Neuronal stem cell (in vitro differentiated cells): ENCODE data around the gene LRRC75B.
"Not testable (repeated sequence)": the region's sequence is repeated elsewhere in the genome, so short reads cannot be mapped to it uniquely, and the experiment has no call there.

Experiments used
- DNase-seq: peaks from one replicate; pipeline ENCODE4 v3.0.0-alpha.2; 2013; ENCODE audit warnings: low spot score
- H2AFZ ChIP-seq: one replicate; pipeline ENCODE4 v1.6.1; 2013; ENCODE audit warnings: mild to moderate bottlenecking, low read length, inconsistent platforms
- H2AK5ac ChIP-seq: 2 replicates; pipeline ENCODE4 v1.6.1; 2013; ENCODE audit warnings: low read depth, mild to moderate bottlenecking, inconsistent platforms, low read length, moderate library complexity, mixed read lengths
- H2BK120ac ChIP-seq: 2 replicates; pipeline ENCODE4 v1.6.1; 2013; ENCODE audit warnings: low read depth, mild to moderate bottlenecking, inconsistent platforms, low read length, moderate library complexity, mixed read lengths
- H2BK12ac ChIP-seq: one replicate; pipeline ENCODE4 v1.6.1; 2013; ENCODE audit warnings: low read length, inconsistent platforms
- H2BK15ac ChIP-seq: 2 replicates; pipeline ENCODE4 v1.6.1; 2013; ENCODE audit warnings: mild to moderate bottlenecking, low read length, inconsistent platforms, mixed read lengths
- H2BK5ac ChIP-seq: one replicate; pipeline ENCODE4 v1.6.1; 2013; ENCODE audit warnings: inconsistent platforms, mild to moderate bottlenecking, low read length, moderate library complexity
- H3K14ac ChIP-seq: one replicate; pipeline ENCODE4 v1.6.1; 2013; ENCODE audit warnings: low read length, inconsistent platforms
- H3K18ac ChIP-seq: 2 replicates; pipeline ENCODE4 v1.6.1; 2013; ENCODE audit warnings: low read length, inconsistent platforms
- H3K23ac ChIP-seq: 2 replicates; pipeline ENCODE4 v1.6.1; 2013; ENCODE audit warnings: low read depth, mild to moderate bottlenecking, mixed read lengths, low read length, inconsistent platforms; ENCODE audit not compliant: poor library complexity
- H3K27ac ChIP-seq: replicated peaks from 3 replicates; pipeline ENCODE4 v1.5.1; 2013; ENCODE audit warnings: low read length, inconsistent platforms
- H3K27me3 ChIP-seq, 3 experiments: 2 replicates each; pipeline ENCODE4 v1.6.1; 2013; ENCODE audit warnings: low read length in 3 of 3, mild to moderate bottlenecking in 2 of 3, inconsistent platforms in 1 of 3, low read depth in 1 of 3, mixed read lengths in 1 of 3, moderate library complexity in 1 of 3; ENCODE audit not compliant: control insufficient read depth in 3 of 3, insufficient read depth in 3 of 3
- H3K36me3 ChIP-seq, 2 donors: replicated peaks in 1 of 2; 2 replicates each; pipeline ENCODE4 v1.6.1; 2013; ENCODE audit warnings: low read length in 2 of 2; ENCODE audit not compliant: control insufficient read depth in 2 of 2, insufficient read depth in 2 of 2
- H3K4ac ChIP-seq: 2 replicates; pipeline ENCODE4 v1.6.1; 2013; ENCODE audit warnings: inconsistent platforms, mild to moderate bottlenecking, low read length, moderate library complexity
- H3K4me1 ChIP-seq, 2 donors: 1 replicate in 1 of 2; 2 replicates in 1 of 2; pipeline ENCODE4 v1.6.1; 2013; ENCODE audit warnings: low read length in 2 of 2, low read depth in 1 of 2; ENCODE audit not compliant: control insufficient read depth in 2 of 2, insufficient read depth in 1 of 2
- H3K4me2 ChIP-seq: one replicate; pipeline ENCODE4 v1.6.1; 2013; ENCODE audit warnings: mild to moderate bottlenecking, low read length, inconsistent platforms; ENCODE audit not compliant: insufficient read depth, poor library complexity, severe bottlenecking
- H3K4me3 ChIP-seq, 2 donors: 2 replicates each; pipeline ENCODE4 v1.5.1; 2013; ENCODE audit warnings: low read length in 2 of 2, mild to moderate bottlenecking in 2 of 2, inconsistent platforms in 1 of 2, moderate library complexity in 1 of 2
- H3K79me1 ChIP-seq: one replicate; pipeline ENCODE4 v1.6.1; 2013; ENCODE audit warnings: low read depth, mild to moderate bottlenecking, inconsistent platforms, low read length, moderate library complexity
- H3K9ac ChIP-seq: one replicate; pipeline ENCODE4 v1.6.1; 2013; ENCODE audit warnings: mild to moderate bottlenecking, low read depth, low read length, inconsistent platforms; ENCODE audit not compliant: poor library complexity
- H3K9me3 ChIP-seq, 2 donors: replicated peaks in 1 of 2; 2 replicates each; pipeline versions ENCODE3 to v1.6.1; 2013; ENCODE audit warnings: low read length in 2 of 2, mild to moderate bottlenecking in 2 of 2, inconsistent platforms in 1 of 2, low read depth in 1 of 2, mixed read lengths in 1 of 2, moderate library complexity in 1 of 2; ENCODE audit not compliant: control insufficient read depth in 2 of 2, insufficient read depth in 1 of 2
- H4K8ac ChIP-seq: one replicate; pipeline ENCODE4 v1.6.1; 2013; ENCODE audit warnings: low read depth, mild to moderate bottlenecking, inconsistent platforms, low read length, moderate library complexity
- H4K91ac ChIP-seq: one replicate; pipeline ENCODE4 v1.6.1; 2013; ENCODE audit warnings: low read length, low read depth, mild to moderate bottlenecking, inconsistent platforms; ENCODE audit not compliant: poor library complexity
- WGBS, 2 donors: extraction: QIAGEN DNeasy Blood & Tissue Kit; methylation state at CpG; one replicate each; pipeline ENCODE4 v1.1.7; 2013; ENCODE audit warnings: missing lambda C conversion rate in 2 of 2, mixed read lengths in 1 of 2; ENCODE audit not compliant: insufficient read length in 2 of 2, insufficient replicate concordance in 1 of 2; ENCODE audit errors: extremely low coverage in 2 of 2; 5-methylcytosine and 5-hydroxymethylcytosine counted together

The LRRC75B gene

GRCh38 chr22:24633231-24634023 is 40.6 kb upstream of the LRRC75B start:
- not testable (repeated sequence) for DNase-seq, H3K27me3 ChIP-seq, H3K18ac ChIP-seq, H3K4me2 ChIP-seq, H3K23ac ChIP-seq, H2AK5ac ChIP-seq, H2BK120ac ChIP-seq, H3K9me3 ChIP-seq, H3K36me3 ChIP-seq, H2BK15ac ChIP-seq, H2BK5ac ChIP-seq, H3K9ac ChIP-seq, H3K4ac ChIP-seq, H3K79me1 ChIP-seq, H3K27ac ChIP-seq, H2BK12ac ChIP-seq
- H3K14ac ChIP-seq = peak overlapping the region; percentile 38
- H2AFZ ChIP-seq = peak overlapping the region; percentile 61
- H4K8ac ChIP-seq = peak overlapping the region; percentile 17
- peak overlapping the region in 1 of 2 donors; percentile 54 for H3K4me3 ChIP-seq
- 100% methylated on average over 1 to 3 of the region's 16 CpGs for WGBS, 2 donors
- peak overlapping the region; percentile 72 for H4K91ac ChIP-seq
- H3K4me1 ChIP-seq = peaks cover 0 to 15% of the 10 kb centered on the region in 2 donors

DNA sequence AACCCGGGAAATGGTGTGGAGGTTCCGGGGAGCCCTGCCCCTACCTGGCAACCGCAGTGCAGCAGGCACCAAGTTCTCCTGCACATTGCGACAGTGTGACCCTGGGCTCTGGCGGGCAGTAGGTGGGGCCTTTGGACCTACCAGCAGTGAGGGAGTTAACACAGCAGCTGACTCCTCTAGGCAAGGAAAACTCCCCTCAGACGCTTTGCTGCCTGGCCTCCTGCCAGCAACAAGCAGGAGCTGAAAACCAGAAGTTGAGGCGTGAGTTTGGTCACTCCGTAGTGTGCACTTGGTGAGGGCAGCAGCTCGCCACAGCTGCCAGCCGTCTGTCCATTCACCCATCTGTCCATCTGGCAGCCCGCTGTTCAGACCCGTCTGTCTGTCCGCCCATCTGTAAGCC is 39.8 kb upstream of the LRRC75B start:
- H3K27ac ChIP-seq, H2BK12ac ChIP-seq, H3K36me3 ChIP-seq, DNase-seq, H3K27me3 ChIP-seq, H3K4me2 ChIP-seq, H2BK5ac ChIP-seq, H3K18ac ChIP-seq, H3K9ac ChIP-seq, H4K91ac ChIP-seq, H2BK120ac ChIP-seq, H3K14ac ChIP-seq, H2BK15ac ChIP-seq, H3K9me3 ChIP-seq, H3K23ac ChIP-seq, H3K79me1 ChIP-seq, H3K4me3 ChIP-seq, H2AK5ac ChIP-seq, H3K4ac ChIP-seq, H2AFZ ChIP-seq, H4K8ac ChIP-seq: not testable (repeated sequence)
- WGBS, 2 donors = no CpG with 5 or more reads among the region's 13 CpGs
- H3K4me1 ChIP-seq = peaks cover 0 to 15% of the 10 kb centered on the region in 2 donors

DNA sequence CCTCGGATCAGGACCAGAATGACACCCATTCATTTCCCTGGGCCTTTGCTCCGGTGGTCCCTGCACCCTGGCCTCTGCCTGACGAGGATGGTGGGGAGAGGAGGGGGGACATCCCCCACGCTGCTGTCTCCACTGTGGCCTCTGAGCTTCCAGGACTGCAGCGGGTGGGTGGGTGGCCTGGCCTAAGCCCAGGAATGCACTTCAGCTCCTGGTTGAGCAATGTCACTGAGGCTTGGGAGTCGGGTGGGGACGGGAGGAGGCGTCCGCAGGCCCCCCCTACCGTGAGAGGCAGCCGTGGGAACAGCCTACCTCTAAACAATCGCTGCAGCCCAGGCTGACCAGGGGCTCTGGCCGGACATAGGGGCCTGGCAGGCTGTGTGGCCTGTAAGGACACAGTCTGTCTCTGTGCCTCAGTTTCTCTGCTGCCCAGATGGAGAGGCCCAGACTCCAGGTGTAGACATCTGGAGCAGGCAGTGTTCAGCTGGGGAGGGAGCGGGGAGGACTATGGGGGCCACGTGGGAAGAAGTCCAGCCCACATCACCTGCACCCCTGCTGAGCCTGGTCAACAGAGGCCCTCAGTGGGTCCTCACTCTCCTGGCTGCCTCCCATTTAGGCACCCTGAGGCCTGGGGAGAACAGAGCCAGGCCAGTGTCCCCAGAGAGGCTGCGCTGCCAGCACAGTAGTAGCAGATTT is 38.7 kb upstream of the LRRC75B start:
- H2BK12ac ChIP-seq, H3K27me3 ChIP-seq, H3K4me3 ChIP-seq, H3K14ac ChIP-seq, H3K9ac ChIP-seq, H3K36me3 ChIP-seq, H3K79me1 ChIP-seq, H3K27ac ChIP-seq, H2AK5ac ChIP-seq, H2BK15ac ChIP-seq, H2BK120ac ChIP-seq, H3K23ac ChIP-seq, H3K4ac ChIP-seq, H3K9me3 ChIP-seq, H2BK5ac ChIP-seq, H4K8ac ChIP-seq, H3K18ac ChIP-seq, H4K91ac ChIP-seq, DNase-seq, H3K4me2 ChIP-seq: not testable (repeated sequence)
- WGBS, 2 donors = no CpG with 5 or more reads among the region's 16 CpGs
- Histone ChIP-seq H2AFZ (peak overlapping the region; percentile 85), H3K4me1 (peaks cover 0 to 15% of the 10 kb centered on the region in 2 donors)

DNA sequence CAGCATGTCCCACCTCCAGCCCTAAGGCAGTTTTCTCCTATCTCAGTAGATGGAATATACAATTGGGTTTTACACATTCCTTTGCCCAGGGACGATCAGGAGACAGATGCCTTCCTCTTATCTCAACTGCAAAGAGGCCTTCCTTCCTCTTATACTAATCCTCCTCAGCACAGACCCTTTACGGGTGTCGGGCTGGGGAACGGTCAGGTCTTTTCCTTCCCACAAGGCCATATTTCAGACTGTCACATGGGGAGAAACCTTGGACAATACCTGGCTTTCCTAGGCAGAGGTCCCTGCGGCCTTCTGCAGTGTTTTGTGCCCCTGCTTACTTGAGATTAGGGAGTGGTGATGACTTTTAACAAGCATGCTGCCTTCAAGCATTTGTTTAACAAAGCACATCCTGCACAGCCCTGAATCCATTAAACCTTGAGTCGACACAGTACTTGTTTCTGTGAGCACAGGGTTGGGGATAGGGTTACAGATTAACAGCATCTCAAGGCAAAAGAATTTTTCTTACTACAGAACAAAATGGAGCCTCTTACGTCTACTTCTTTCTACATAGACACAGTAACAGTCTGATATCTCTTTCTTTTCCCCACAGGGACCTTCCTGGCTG is 38.0 kb upstream of the LRRC75B start:
- not testable (repeated sequence) for H3K23ac ChIP-seq, H2BK5ac ChIP-seq, H4K91ac ChIP-seq, H2AK5ac ChIP-seq, H3K18ac ChIP-seq, H3K27me3 ChIP-seq, H3K4me3 ChIP-seq, H3K14ac ChIP-seq, H3K79me1 ChIP-seq, H3K4ac ChIP-seq, H3K9me3 ChIP-seq, H2BK12ac ChIP-seq, H3K36me3 ChIP-seq, H2BK15ac ChIP-seq, H4K8ac ChIP-seq, H3K4me2 ChIP-seq, H2BK120ac ChIP-seq, H3K27ac ChIP-seq, H3K9ac ChIP-seq, DNase-seq
- peaks cover 0 to 15% of the 10 kb centered on the region in 2 donors for H3K4me1 ChIP-seq
- peak overlapping the region; percentile 85 for H2AFZ ChIP-seq
- no CpG with 5 or more reads among the region's 7 CpGs for WGBS, 2 donors
